Body of pancreas (tissue), 4 donors: ENCODE measurements around the gene CKS1B.

Source experiments
- POLR2A ChIP-seq, 3 donors: fragments of 450-650 bp; IDR thresholded peaks; one replicate each; pipeline ENCODE4 v1.6.1; 2016; ENCODE audit warnings: antibody characterized with exemption in 3 of 3, mild to moderate bottlenecking in 2 of 3
- TF ChIP-seq, protein P1 (sequence below), 7 experiments: fragments of 450-650 bp in 4 of 7; fragments of 200-600 bp in 3 of 7; sonication (generic) in 3 of 7; IDR thresholded peaks; one replicate each; pipeline ENCODE4 v1.5.1; 2016 to 2019; ENCODE audit warnings: antibody characterized with exemption in 7 of 7

DNA sequence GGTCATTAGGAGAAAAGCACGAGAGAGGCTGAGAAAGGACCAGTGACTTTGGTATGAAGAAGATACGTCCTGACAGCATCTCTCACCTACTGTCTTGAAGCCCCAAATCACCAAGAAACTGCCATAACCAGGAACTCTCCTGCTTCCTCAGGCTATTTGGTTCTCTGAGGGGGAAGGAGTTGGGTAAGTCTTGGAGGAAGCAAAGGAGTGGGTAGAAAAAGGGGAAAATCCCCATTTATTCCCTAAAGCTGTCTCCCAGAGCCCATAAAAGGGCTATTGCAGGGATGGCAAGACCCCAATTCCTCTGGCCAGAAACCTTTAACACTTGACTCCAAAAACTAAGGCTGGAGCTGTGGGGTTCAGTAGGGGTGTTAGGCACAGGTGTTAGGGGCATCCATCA lies 16.4 kb upstream of the CKS1B start:
- TF ChIP-seq, protein P1, sequence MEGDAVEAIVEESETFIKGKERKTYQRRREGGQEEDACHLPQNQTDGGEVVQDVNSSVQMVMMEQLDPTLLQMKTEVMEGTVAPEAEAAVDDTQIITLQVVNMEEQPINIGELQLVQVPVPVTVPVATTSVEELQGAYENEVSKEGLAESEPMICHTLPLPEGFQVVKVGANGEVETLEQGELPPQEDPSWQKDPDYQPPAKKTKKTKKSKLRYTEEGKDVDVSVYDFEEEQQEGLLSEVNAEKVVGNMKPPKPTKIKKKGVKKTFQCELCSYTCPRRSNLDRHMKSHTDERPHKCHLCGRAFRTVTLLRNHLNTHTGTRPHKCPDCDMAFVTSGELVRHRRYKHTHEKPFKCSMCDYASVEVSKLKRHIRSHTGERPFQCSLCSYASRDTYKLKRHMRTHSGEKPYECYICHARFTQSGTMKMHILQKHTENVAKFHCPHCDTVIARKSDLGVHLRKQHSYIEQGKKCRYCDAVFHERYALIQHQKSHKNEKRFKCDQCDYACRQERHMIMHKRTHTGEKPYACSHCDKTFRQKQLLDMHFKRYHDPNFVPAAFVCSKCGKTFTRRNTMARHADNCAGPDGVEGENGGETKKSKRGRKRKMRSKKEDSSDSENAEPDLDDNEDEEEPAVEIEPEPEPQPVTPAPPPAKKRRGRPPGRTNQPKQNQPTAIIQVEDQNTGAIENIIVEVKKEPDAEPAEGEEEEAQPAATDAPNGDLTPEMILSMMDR (IDR thresholded peaks at IDR 0.05): no peak
- no peak for TF ChIP-seq POLR2A (IDR thresholded peaks at IDR 0.05)
